ENCODE data around the gene FBP1. TPM values are rescaled to one million over a fixed set of nuclear protein-coding genes. Genes with fewer than 3 reads are reported as not detected.

FBP1 gene
- total RNA-seq, 2 experiments from 2014 or later, result 0.26 to 0.30 TPM

DNA sequence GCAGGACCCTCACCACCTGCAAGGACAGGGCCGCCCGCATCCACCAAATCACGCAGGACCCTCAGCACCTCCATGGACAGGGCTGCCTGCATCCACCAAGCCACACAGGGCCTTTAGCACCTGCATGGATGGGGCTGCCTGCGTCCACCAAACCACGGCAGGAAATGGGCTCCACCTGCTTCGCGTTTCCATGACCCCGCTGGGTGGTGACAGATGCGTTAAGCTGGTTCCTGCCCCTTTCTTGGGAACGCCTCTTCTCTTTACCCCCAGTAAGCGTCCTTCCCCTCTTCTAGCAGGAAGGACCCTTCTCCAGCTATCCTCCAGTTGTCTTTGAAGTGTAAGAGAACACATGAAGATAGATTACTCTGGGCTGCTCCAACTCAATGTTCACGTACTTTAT is 13.5 kb downstream of the FBP1 start:
- H3K27me3 Mint-ChIP-seq, result peaks cover 2% of the 10 kb centered on the region
- H3K4me1 Mint-ChIP-seq, result no peaks in the 10 kb centered on the region
- CTCF ChIA-PET, result interaction anchor here (1.4 kb wide), 1 partner anchor 31 kb away, joined by 3 read pairs; no protein-coding TSS in a partner anchor
- no peaks in the 10 kb centered on the region for H3K36me3 Mint-ChIP-seq
- no peak overlapping the region for H3K27ac Mint-ChIP-seq
- no peak for DNase-seq
- no peaks in the 10 kb centered on the region for H3K9me3 Mint-ChIP-seq (ENCODE audit: low read depth)
- ATAC-seq, result no peak
- H3K4me3 Mint-ChIP-seq, result no peak overlapping the region

DNA sequence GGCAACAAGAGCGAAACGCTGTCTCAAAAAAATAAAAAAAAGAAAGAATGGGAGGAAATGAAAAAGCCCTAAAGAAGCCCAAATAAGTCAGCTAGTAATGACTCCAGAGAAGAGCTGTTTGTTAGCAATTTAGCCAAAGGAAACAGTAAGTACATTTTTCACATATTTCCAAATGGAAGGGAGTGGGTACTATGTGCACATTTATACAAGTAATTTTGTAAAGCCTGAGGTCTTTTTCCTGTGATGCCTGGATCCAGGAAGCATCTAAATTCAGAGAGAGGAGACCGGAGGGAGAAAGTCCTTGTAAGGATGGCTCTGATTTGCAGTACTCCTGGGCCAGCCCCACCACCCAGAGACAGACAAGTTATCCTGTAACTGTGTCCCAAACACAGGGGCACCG is 14.7 kb downstream of the FBP1 start:
- Mint-ChIP-seq H3K36me3 (no peaks in the 10 kb centered on the region), H3K27me3 (peaks cover 2% of the 10 kb centered on the region), H3K27ac (no peak overlapping the region), H3K4me3 (no peak overlapping the region), H3K4me1 (no peaks in the 10 kb centered on the region), H3K9me3 (ENCODE audit: low read depth) (no peaks in the 10 kb centered on the region)
- DNase-seq, result no peak
- CTCF ChIA-PET, result no interaction called here
- no peak for ATAC-seq

DNA sequence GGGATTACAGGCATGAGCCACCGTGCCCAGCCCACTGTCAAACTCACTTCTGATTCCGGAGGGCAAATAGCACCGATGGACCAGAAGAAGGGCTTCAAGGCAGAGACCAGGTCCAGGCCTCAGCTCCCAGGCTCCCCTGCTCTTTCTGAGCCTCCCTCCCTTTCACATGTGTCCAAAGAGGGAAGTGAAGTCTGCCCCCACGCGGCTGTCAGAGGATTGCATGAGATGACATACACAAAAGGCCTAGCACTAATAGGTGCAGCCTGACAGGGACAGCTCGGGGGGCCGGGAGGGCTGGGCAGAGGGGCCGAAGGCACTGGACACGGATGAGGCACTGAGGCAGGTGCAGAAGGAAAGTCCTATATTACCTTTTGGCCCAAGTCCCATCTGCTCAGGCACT is 16.1 kb downstream of the FBP1 start:
- H3K4me3 Mint-ChIP-seq, result no peak overlapping the region
- CTCF ChIA-PET, result no interaction called here

DNA sequence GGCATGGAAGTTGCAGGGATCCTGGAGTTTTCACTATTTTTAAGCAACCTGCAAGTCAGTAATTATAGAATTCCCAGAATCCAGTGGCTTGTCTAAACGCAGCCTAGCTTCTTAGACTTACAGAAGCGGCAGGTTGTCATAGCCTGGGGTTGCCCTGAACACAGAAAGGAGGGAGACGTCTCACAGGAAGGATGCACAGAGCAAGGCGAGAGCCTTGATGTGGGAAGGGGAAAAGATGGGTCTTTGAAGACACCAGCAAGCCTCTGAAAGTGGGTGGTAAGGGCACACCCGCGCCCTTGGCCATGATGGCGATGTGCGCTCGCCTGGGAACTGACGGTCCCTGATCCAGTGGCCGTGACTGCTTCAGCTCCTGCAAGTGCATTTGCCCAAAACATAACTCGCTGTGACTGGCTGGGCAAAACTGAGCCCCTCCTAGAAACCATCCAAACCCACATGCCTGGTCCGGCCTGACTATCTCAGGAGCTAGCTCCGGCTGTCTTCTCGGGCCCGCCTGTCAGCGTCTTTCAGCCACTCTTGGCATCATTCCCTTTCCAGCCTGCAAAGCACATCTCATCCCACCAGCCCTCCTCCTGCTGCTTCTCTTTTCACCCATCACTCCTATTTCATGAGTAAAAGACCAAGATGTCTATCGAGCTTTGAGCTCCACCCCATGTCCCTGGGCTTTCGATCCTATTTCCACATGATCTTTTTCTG is 17.1 kb downstream of the FBP1 start:
- ATAC-seq, result no peak
- CTCF ChIA-PET, result no interaction called here

More for the DNA sequence above, 16.1 kb downstream of the FBP1 start:
- Mint-ChIP-seq H3K9me3 (ENCODE audit: low read depth) (no peaks in the 10 kb centered on the region), H3K4me1 (no peaks in the 10 kb centered on the region), H3K36me3 (no peaks in the 10 kb centered on the region), H3K27me3 (peaks cover 2% of the 10 kb centered on the region), H3K27ac (no peak overlapping the region)
- ATAC-seq (no peak), DNase-seq (peak; percentile 49)

DNA sequence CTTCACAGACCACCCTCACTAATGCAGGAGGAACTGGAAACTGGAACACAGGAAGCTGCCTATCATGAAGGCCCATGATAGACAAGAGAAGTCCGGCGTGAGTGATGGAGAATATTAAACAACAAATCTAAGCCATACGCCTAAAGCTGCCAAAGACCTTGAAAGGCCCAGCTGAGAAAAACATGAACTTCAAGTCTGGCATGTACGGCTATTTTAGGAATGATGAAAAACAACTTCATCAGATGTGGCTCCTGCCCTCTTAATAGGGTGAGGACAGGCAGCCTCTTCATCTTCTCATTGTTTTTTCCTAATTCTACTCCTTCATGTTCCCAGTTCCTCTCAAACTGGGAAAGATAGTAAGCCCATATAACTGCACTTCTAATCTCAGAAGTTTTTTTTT is 20.3 kb downstream of the FBP1 start:
- ATAC-seq (no peak), DNase-seq (no peak)
- no peaks in the 10 kb centered on the region for H3K9me3 Mint-ChIP-seq (ENCODE audit: low read depth)
- H3K4me1 Mint-ChIP-seq, result no peaks in the 10 kb centered on the region
- H3K27ac Mint-ChIP-seq, result no peak overlapping the region
- CTCF ChIA-PET, result no interaction called here
- no peaks in the 10 kb centered on the region for H3K36me3 Mint-ChIP-seq
- H3K27me3 Mint-ChIP-seq, result peaks cover 7% of the 10 kb centered on the region
- no peak overlapping the region for H3K4me3 Mint-ChIP-seq

More for the DNA sequence above, 17.1 kb downstream of the FBP1 start:
- Mint-ChIP-seq H3K27ac (no peak overlapping the region), H3K36me3 (no peaks in the 10 kb centered on the region), H3K4me3 (no peak overlapping the region), H3K4me1 (no peaks in the 10 kb centered on the region), H3K9me3 (ENCODE audit: low read depth) (no peaks in the 10 kb centered on the region), H3K27me3 (peaks cover 8% of the 10 kb centered on the region)
- DNase-seq, result no peak

DNA sequence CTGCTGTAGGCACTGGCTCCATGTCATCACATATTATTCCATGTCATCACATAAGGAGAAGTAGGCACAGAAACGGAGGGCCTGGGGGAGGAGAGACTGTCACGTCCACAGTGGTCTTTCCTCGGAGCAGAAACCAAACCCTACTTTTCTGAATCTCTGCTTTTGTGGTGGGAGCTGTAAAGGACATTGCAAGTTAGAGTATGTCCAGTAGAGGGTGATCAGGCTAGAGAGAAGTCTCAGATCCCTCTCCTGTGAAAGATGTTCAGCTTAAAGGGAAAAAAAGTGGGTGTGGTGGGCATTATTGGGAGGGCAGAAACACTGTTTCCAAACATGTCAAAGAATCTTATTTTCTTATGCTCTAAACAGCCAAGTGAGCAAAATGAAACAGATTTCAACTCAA is 26.3 kb downstream of the FBP1 start:
- H3K27ac Mint-ChIP-seq, result no peak overlapping the region
- no peak for DNase-seq
- peaks cover 47% of the 10 kb centered on the region for H3K27me3 Mint-ChIP-seq
- H3K4me3 Mint-ChIP-seq, result no peak overlapping the region
- no peaks in the 10 kb centered on the region for H3K36me3 Mint-ChIP-seq
- H3K4me1 Mint-ChIP-seq, result peaks cover 13% of the 10 kb centered on the region
- H3K9me3 Mint-ChIP-seq (ENCODE audit: low read depth), result no peaks in the 10 kb centered on the region
- CTCF ChIA-PET, result interaction anchor here (0.6 kb wide), 1 partner anchor 57 kb away, joined by 3 read pairs; no protein-coding TSS in a partner anchor
- no peak for ATAC-seq

DNA sequence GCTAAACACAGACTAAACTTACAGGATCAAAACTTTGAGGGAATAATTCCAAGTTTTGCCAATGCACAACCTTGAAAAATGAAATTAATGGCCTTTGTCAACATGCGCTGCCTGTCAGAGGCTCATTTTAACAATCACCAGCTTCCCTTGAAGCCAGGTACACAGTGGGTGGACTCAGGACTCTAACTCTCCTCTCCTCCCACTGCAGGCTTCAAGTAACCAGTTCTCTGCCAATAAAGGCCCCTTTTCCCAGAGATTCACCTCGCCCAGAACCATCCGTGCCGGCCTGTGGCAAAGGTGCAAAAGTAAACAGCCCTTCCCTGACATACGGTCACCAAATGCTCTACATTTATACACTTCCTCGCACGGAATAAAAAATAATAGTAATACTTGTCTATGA is 27.2 kb downstream of the FBP1 start:
- Mint-ChIP-seq H3K4me1 (peaks cover 13% of the 10 kb centered on the region), H3K27me3 (peaks cover 45% of the 10 kb centered on the region), H3K36me3 (no peaks in the 10 kb centered on the region), H3K27ac (no peak overlapping the region), H3K9me3 (ENCODE audit: low read depth) (no peaks in the 10 kb centered on the region), H3K4me3 (no peak overlapping the region)
- no peak for ATAC-seq
- DNase-seq, result no peak
- CTCF ChIA-PET, result interaction anchor here (1.2 to 1.6 kb wide), 2 partner anchors 69 to 516 kb away, joined by 3 to 5 read pairs; no protein-coding TSS in a partner anchor

DNA sequence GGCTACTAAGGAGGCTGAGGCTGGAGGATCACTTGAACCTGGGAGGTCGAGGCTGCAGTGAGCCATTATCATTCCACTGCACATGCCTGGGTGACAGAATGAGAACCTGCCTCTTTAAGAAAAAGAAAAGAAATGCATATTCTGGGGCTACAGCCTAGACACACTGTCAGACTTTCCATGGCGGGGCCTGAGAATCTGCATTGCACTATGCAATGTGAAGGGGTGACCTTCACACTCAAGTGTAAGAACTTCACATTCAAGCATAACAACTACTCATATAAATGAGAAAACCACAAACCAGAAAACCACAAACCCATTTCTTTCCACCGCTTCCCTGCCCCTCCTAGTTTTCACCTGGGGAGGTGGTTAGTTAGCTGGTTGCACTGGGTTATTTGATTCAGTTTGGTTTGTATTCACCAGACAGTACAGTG is 27.7 kb downstream of the FBP1 start:
- no peaks in the 10 kb centered on the region for H3K36me3 Mint-ChIP-seq
- peak; percentile 62 for DNase-seq
- no peak overlapping the region for H3K4me3 Mint-ChIP-seq
- H3K27me3 Mint-ChIP-seq, result peaks cover 50% of the 10 kb centered on the region
- no peaks in the 10 kb centered on the region for H3K9me3 Mint-ChIP-seq (ENCODE audit: low read depth)
- CTCF ChIA-PET, result interaction anchor here (1.2 to 1.6 kb wide), 2 partner anchors 69 to 516 kb away, joined by 3 to 5 read pairs; no protein-coding TSS in a partner anchor
- peak; percentile 49 for ATAC-seq
- peaks cover 13% of the 10 kb centered on the region for H3K4me1 Mint-ChIP-seq
- H3K27ac Mint-ChIP-seq, result peak overlapping the region; percentile 38

DNA sequence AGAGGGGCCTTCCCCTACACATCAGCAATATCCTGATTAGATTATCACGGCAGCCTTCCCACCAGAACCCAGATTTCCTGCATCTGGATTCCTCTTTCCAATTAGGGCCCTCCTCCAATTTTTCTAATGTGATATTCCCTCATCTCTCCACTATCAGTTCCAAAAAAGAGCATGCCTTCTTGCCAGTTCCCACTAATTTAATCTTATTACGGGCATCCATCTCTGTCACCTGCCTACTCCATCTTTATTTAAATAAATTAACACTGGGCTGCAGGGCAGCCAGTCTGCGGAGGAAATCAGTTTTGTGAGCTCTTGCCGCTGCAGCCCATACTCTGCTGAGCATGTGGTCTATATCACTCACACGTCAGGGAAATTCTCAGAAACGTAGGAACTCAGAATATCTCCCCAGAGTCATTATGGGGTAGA is 29.1 kb downstream of the FBP1 start:
- no peak for ATAC-seq
- H3K27me3 Mint-ChIP-seq, result peaks cover 63% of the 10 kb centered on the region
- peaks cover 13% of the 10 kb centered on the region for H3K4me1 Mint-ChIP-seq
- H3K4me3 Mint-ChIP-seq, result no peak overlapping the region
- no peaks in the 10 kb centered on the region for H3K9me3 Mint-ChIP-seq (ENCODE audit: low read depth)
- no peak overlapping the region for H3K27ac Mint-ChIP-seq
- CTCF ChIA-PET, result interaction anchor here (1.6 kb wide), 1 partner anchor 518 kb away, joined by 3 read pairs; no protein-coding TSS in a partner anchor
- no peak for DNase-seq
- no peaks in the 10 kb centered on the region for H3K36me3 Mint-ChIP-seq

DNA sequence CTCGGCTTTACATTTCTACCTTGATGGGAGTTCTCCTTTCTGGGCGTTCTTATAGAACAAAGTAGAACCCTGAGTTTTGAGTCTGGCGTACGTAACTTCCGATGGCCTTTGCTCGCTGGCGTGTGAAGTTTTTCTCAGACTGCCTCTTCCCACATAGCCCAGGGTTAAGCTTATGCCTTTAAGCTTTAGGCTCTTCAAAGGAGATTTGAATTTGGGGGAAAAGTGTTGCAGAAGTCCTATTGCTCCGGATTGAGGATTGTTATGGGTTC is 32.0 kb downstream of the FBP1 start:
- DNase-seq, result no peak
- no peaks in the 10 kb centered on the region for H3K9me3 Mint-ChIP-seq (ENCODE audit: low read depth)
- H3K27me3 Mint-ChIP-seq, result peaks cover 73% of the 10 kb centered on the region
- no peak overlapping the region for H3K4me3 Mint-ChIP-seq
- no peaks in the 10 kb centered on the region for H3K36me3 Mint-ChIP-seq
- H3K27ac Mint-ChIP-seq, result no peak overlapping the region
- no peak for ATAC-seq
- peaks cover 12% of the 10 kb centered on the region for H3K4me1 Mint-ChIP-seq
- CTCF ChIA-PET, result no interaction called here

DNA sequence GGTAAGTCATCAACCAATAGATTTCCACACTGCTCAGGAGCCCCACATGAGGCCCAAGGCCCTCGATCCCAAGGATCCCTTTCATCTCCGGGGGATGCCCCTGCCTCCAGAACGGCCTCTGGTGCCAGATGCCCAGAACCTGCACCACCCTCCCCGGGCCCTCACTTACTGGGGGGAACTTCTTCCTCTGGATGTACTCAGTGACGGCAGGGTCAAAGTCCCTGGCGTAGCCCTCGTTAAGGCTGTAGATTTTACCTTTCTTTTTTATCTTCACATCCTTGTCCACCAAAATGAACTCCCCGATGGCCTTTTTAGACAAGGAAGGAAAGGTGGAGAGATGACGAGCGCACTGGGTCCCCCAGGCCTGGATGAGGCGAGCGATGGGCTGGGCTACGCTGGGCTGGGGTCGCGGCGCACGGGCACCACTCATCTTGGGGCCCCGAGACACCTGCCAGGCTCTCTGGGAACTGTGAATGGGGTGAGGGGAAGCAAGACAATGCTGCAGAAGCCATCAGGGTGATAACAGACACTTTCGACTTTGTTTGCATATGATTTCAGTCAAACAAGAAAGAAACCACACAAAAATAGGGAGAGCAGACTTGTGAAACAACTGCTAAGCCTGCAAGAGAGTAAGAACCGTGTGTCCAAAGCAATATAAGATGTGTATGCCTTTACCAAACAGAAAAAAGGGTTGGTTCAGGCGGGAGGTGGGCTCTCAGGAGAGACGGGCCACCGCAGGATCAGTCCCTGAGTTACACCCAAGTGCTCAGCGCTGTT is 32.5 kb downstream of the FBP1 start:
- H3K9me3 Mint-ChIP-seq (ENCODE audit: low read depth), result no peaks in the 10 kb centered on the region

DNA sequence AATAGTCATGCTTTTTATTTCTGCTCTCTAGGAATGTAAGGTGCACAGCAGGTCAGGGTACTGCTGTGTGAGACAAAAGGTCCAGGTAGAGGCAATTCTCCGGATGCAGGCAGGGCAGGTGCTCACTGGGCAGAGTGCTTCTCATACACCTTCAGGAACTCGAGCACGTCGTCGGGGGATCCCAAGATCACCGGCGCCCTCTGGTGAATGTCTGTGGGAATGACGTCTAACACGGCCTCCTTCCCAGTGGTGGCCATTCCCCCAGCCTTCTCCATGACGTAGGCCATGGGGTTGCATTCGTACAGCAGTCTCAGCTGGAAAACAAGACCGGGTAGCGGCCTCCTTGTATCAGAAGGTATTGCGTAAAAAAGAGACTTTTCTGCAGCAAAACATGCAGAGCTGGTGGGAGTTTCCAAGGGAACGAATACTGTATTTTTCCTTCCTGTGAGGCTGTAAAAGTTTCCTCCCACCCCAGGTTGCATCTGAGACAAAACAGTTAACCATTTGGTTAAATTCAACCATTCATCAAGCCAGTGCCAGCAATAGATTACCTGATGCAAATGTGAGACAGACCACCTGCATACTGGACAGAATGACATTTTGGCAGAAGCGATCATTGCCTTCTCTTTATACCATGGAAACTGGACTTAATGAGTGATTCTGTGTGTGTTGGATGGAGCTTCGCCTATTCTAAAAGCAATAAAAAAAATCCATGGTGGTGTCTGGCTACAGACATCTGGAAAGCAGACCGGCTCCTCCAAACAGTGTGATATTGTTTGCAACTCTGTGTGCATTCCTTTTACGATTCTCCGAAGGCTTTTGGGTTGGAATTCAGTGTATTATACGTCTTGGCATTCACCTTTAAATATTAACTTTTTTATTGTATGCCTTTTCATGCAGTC is 35.8 kb downstream of the FBP1 start:
- Mint-ChIP-seq H3K36me3 (no peaks in the 10 kb centered on the region), H3K9me3 (ENCODE audit: low read depth) (no peaks in the 10 kb centered on the region), H3K27ac (no peak overlapping the region), H3K4me1 (peaks cover 2% of the 10 kb centered on the region), H3K4me3 (no peak overlapping the region), H3K27me3 (peaks cover 43% of the 10 kb centered on the region)
- CTCF ChIA-PET, result interaction anchor here (0.9 kb wide), 1 partner anchor 24 kb away, joined by 3 read pairs; no protein-coding TSS in a partner anchor
- DNase-seq (peak; percentile 78), ATAC-seq (peak; percentile 90)

More for the DNA sequence above, 32.5 kb downstream of the FBP1 start:
- Mint-ChIP-seq H3K4me3 (no peak overlapping the region), H3K27ac (no peak overlapping the region), H3K27me3 (peaks cover 69% of the 10 kb centered on the region), H3K4me1 (peaks cover 7% of the 10 kb centered on the region), H3K36me3 (no peaks in the 10 kb centered on the region)
- ATAC-seq (no peak), DNase-seq (no peak)
- CTCF ChIA-PET, result no interaction called here

DNA sequence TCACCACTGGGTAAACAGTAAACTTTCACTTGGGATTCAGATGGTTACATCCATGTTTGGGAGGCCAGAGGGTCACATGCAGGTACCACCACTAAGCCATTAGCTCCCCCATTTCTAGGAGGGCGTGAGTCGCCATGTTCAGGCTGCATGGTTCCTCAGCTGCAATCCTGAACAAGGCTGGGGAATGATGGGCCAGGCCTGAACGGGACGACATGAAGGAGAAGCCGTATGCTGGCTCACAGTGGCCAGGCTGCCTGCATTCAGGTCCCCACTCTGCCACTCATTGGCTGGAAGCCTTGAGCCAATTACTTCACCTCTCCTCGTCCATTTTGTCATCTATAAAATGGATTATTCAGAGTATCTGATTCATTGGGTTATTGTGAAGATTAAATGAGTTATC is 36.7 kb downstream of the FBP1 start:
- no peaks in the 10 kb centered on the region for H3K36me3 Mint-ChIP-seq
- H3K4me3 Mint-ChIP-seq, result no peak overlapping the region
- ATAC-seq, result no peak
- DNase-seq, result no peak
- peaks cover 41% of the 10 kb centered on the region for H3K27me3 Mint-ChIP-seq
- no peaks in the 10 kb centered on the region for H3K9me3 Mint-ChIP-seq (ENCODE audit: low read depth)
- H3K4me1 Mint-ChIP-seq, result peaks cover 2% of the 10 kb centered on the region
- H3K27ac Mint-ChIP-seq, result no peak overlapping the region
- CTCF ChIA-PET, result interaction anchor here (0.7 kb wide), 2 partner anchors 353 to 521 kb away, joined by 3 read pairs; no protein-coding TSS in a partner anchor

All from activated CD8-positive, alpha-beta memory T cell treated with anti-CD3 and anti-CD28 coated beads, Interleukin-2, amount 10 ng/mL, durations not matched to agents 7 days and 5 days (primary cell).